ENCODE results near the gene BANP.
"Not testable (repeated sequence)": the region's sequence is repeated elsewhere in the genome, so short reads cannot be mapped to it uniquely, and the experiment has no call there.

BANP gene

DNA sequence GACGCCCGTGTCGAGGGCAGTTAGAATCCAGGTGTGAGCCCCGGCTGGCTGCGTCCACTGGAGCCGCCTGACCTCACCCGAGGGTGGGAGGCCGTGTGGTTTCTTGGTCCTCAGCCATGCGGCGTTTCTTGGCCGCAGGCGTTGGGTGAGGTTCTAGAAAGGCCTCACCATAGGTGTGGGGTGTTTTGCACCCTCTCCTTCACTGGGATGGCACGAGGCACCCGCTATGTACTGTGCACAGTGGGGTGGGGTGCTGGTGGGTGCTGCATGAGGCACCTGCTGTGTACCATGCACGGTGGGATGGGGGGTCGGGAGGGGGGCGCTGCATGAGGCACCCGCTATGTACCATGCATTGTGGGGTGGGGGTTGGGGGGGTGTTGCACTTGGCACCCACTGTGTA lies 169.6 kb downstream of the BANP start:
- Histone ChIP-seq H3K27ac (ENCODE audit: insufficient read depth, low read depth, low read length, poor library complexity, severe bottlenecking) (no peak overlapping the region), H3K4me1 (ENCODE audit: control insufficient read depth, insufficient read depth, low read length) (peaks cover 12% of the 10 kb centered on the region), H3K9me3 (ENCODE audit: control insufficient read depth, low read length) (no peaks in the 10 kb centered on the region), H3K4me3 (ENCODE audit: insufficient read depth, low read depth, low read length) (no peak overlapping the region), H3K36me3 (ENCODE audit: control insufficient read depth, insufficient read depth, low read length) (no peaks in the 10 kb centered on the region), H3K27me3 (ENCODE audit: control insufficient read depth, insufficient read depth, low read length, poor library complexity, severe bottlenecking) (peaks cover 5% of the 10 kb centered on the region)
- WGBS, 2 experiments: 95% methylated on average over 16 to 18 of the region's 18 CpGs

DNA sequence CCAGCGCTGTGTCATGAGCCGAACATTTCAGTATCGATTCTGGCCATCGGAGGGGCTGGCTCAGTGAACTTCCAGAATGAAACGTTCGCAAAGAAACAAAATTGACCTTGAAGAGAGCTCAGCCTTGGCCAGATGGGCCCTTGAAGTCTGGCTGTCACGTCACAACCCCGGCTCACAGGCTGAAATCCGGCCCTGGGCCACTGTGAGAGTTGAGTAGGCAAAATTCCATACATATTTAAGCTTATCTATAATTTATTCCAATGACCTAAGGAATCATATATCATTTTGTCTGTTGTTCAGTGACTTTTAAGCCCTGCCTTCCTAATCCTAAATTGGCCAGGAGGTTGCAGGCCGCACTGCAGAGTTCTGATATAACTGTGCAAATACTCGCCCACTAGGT lies 170.2 kb downstream of the BANP start:
- H3K27me3 ChIP-seq (ENCODE audit: control insufficient read depth, insufficient read depth, low read length, poor library complexity, severe bottlenecking); H3K9me3 ChIP-seq (ENCODE audit: control insufficient read depth, low read length); H3K27ac ChIP-seq (ENCODE audit: insufficient read depth, low read depth, low read length, poor library complexity, severe bottlenecking); H3K36me3 ChIP-seq (ENCODE audit: control insufficient read depth, insufficient read depth, low read length); H3K4me3 ChIP-seq (ENCODE audit: insufficient read depth, low read depth, low read length): not testable (repeated sequence)
- 97% methylated on average over 9 to 10 of the region's 11 CpGs for WGBS, 2 experiments
- H3K4me1 ChIP-seq (ENCODE audit: control insufficient read depth, insufficient read depth, low read length): peaks cover 12% of the 10 kb centered on the region

DNA sequence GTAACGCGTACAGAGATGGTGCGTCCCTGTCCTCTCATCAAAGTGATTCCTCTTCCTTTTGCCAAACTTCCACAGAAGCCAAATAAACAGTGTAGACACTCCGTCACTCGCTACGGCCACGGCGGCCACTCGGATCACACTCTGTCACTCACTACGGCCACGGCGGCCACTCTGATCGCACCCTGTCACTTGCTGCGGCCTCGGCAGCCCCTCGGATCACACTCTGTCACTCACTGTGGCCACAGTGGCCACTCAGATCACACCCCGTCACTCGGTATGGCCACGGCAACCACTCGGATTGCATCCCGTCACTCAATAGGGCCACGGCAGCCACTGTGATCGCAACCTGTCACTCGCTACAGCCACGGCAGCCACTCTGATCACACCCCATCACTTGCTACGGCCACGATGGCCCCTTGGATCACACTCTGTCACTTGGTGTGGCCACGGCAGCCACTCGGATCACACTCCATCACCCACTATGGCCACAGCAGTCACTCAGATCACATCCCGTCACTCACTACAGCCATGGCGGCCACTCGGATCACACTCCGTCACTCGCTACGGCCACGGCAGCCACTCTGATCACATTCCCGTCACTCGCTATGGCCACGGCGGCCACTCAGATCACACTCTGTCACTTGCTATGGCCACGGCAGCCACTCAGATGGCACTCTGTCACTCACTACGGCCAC lies 170.8 kb downstream of the BANP start:
- no peaks in the 10 kb centered on the region for H3K36me3 ChIP-seq (ENCODE audit: control insufficient read depth, insufficient read depth, low read length)
- peaks cover 5% of the 10 kb centered on the region for H3K27me3 ChIP-seq (ENCODE audit: control insufficient read depth, insufficient read depth, low read length, poor library complexity, severe bottlenecking)
- H3K4me3 ChIP-seq (ENCODE audit: insufficient read depth, low read depth, low read length): no peak overlapping the region
- peaks cover 12% of the 10 kb centered on the region for H3K4me1 ChIP-seq (ENCODE audit: control insufficient read depth, insufficient read depth, low read length)
- no peak overlapping the region for H3K27ac ChIP-seq (ENCODE audit: insufficient read depth, low read depth, low read length, poor library complexity, severe bottlenecking)
- H3K9me3 ChIP-seq (ENCODE audit: control insufficient read depth, low read length): no peaks in the 10 kb centered on the region
- WGBS, 2 experiments: 94% methylated on average over 42 of the region's 42 CpGs
